SK-N-MC (cell line): ENCODE measurements around the gene AIPL1.

Experiments used
- EZH2 ChIP-seq: fragments of 200-600 bp; sonication (generic); IDR thresholded peaks from one replicate; pipeline ENCODE4 v1.6.1; 2017; ENCODE audit warnings: antibody characterized with exemption
- POLR2AphosphoS5 ChIP-seq: IDR thresholded peaks from 2 replicates; pipeline ENCODE4 v1.6.1; 2012; ENCODE audit warnings: mild to moderate bottlenecking, low read depth, low read length, borderline replicate concordance

DNA sequence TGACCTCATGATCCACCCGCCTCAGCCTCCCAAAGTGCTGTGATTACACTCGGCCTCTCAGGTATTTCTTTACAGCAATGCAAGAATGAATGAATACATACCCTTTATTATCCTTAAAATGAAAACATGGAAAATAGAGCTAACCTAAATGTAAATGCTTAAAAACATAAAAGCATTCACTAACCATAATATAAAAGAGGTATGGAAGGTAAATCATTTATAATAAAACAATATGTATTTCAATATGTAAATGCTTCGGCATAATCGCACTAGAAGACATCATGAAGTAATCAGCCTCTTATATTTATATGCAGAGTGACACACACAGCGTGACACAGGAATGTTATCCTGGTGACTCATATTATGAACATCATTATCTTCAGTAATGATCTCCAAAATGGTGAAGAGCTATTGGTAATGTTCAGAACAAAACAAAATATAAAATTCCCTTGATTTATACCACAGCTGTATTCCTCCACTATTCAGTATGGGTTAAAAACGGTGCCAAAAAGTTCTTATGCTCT is 53.9 kb downstream of the AIPL1 start:
- TF ChIP-seq POLR2AphosphoS5 (no peak), EZH2 (no peak)
